ENCODE results near the gene ZNF343. TPM values are rescaled to one million over a fixed set of nuclear protein-coding genes. Genes with fewer than 3 reads are reported as not detected.

The ZNF343 gene
- total and polyA plus RNA-seq, 2 experiments from 2014 or later = 2.4 to 6.4 TPM

DNA sequence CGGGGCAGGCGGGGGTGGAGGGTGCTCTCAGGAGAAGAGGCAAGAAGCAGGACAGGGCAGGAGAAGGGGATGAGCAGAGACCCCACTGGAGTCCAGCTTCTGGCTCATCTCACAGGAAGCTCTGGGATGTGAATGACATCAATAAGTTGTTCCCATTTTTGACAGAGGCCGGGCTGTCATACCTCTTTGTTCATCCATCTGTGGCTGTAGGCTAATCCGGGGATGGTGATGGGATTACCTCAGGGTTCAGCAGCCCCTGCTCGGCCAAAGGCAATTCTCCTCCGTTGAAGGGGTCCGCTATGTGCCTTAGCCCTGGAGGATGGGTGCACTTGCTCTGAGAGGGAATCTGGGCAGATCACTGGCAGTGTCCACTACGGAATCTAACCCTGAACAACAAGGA lies 24.4 kb upstream of the ZNF343 start (continued):
- TF ChIP-seq, protein P1, sequence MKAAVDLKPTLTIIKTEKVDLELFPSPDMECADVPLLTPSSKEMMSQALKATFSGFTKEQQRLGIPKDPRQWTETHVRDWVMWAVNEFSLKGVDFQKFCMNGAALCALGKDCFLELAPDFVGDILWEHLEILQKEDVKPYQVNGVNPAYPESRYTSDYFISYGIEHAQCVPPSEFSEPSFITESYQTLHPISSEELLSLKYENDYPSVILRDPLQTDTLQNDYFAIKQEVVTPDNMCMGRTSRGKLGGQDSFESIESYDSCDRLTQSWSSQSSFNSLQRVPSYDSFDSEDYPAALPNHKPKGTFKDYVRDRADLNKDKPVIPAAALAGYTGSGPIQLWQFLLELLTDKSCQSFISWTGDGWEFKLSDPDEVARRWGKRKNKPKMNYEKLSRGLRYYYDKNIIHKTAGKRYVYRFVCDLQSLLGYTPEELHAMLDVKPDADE (IDR thresholded peaks at IDR 0.05) = no peak
- TF ChIP-seq CREB1 (CRISPR knock-in tag; IDR thresholded peaks at IDR 0.05; ENCODE audit: low read depth) (no peak), EZH2phosphoT487 (IDR thresholded peaks at IDR 0.05; ENCODE audit: unreplicated experiment) (no peak), NANOG (IDR thresholded peaks at IDR 0.05; ENCODE audit: borderline replicate concordance) (no peak), POLR2AphosphoS5 (IDR thresholded peaks at IDR 0.05; ENCODE audit: low read depth) (no peak), ZNF114 (CRISPR knock-in tag; IDR thresholded peaks at IDR 0.05) (no peak), ZNF331 (CRISPR knock-in tag; IDR thresholded peaks at IDR 0.05; ENCODE audit: low read depth) (no peak)
- TF ChIP-seq, protein P2, sequence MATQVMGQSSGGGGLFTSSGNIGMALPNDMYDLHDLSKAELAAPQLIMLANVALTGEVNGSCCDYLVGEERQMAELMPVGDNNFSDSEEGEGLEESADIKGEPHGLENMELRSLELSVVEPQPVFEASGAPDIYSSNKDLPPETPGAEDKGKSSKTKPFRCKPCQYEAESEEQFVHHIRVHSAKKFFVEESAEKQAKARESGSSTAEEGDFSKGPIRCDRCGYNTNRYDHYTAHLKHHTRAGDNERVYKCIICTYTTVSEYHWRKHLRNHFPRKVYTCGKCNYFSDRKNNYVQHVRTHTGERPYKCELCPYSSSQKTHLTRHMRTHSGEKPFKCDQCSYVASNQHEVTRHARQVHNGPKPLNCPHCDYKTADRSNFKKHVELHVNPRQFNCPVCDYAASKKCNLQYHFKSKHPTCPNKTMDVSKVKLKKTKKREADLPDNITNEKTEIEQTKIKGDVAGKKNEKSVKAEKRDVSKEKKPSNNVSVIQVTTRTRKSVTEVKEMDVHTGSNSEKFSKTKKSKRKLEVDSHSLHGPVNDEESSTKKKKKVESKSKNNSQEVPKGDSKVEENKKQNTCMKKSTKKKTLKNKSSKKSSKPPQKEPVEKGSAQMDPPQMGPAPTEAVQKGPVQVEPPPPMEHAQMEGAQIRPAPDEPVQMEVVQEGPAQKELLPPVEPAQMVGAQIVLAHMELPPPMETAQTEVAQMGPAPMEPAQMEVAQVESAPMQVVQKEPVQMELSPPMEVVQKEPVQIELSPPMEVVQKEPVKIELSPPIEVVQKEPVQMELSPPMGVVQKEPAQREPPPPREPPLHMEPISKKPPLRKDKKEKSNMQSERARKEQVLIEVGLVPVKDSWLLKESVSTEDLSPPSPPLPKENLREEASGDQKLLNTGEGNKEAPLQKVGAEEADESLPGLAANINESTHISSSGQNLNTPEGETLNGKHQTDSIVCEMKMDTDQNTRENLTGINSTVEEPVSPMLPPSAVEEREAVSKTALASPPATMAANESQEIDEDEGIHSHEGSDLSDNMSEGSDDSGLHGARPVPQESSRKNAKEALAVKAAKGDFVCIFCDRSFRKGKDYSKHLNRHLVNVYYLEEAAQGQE (IDR thresholded peaks at IDR 0.05; ENCODE audit: unreplicated experiment) = no peak
- TF ChIP-seq, protein P3, sequence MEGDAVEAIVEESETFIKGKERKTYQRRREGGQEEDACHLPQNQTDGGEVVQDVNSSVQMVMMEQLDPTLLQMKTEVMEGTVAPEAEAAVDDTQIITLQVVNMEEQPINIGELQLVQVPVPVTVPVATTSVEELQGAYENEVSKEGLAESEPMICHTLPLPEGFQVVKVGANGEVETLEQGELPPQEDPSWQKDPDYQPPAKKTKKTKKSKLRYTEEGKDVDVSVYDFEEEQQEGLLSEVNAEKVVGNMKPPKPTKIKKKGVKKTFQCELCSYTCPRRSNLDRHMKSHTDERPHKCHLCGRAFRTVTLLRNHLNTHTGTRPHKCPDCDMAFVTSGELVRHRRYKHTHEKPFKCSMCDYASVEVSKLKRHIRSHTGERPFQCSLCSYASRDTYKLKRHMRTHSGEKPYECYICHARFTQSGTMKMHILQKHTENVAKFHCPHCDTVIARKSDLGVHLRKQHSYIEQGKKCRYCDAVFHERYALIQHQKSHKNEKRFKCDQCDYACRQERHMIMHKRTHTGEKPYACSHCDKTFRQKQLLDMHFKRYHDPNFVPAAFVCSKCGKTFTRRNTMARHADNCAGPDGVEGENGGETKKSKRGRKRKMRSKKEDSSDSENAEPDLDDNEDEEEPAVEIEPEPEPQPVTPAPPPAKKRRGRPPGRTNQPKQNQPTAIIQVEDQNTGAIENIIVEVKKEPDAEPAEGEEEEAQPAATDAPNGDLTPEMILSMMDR (conservative IDR thresholded peaks at IDR 0.05; ENCODE audit: low read depth in 2 of 2) = no peak

DNA sequence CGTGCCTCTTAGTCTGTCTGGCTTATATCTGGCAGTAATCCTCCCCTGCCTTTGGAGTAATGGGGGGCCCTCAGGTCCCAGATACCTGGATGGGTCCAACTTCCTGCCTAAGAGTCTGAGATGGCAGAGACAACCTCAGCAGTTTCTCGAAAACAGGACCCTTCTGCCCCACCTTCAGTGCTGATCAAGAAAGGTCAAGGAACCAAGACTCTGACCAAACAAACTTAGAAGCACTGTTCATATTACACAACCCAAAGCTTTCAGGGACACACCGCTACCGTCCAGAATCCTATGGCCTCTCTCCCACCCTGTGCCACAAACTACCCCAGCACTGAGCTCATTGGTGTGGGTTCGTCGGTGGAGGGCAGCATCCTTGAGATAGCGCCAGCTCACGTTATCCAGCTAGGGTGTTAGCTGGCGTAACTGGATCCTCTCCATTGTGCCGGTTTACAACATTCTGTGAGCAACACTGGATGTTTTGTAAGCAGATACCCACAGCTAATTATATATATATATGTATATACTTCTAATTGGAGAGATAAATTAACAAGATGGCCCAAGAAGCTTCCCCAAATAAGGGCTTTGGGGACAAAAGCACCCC lies 20.1 kb upstream of the ZNF343 start:
- no peaks in the 10 kb centered on the region for H3K9me2 ChIP-seq (ENCODE audit: insufficient read depth)
- H3K27me3 ChIP-seq (ENCODE audit: insufficient read depth) = peaks cover 54% of the 10 kb centered on the region
- H3K4me1 ChIP-seq (ENCODE audit: insufficient read depth) = peaks cover under 1% of the 10 kb centered on the region; the same call in 1 of the 2 replicates
- H3K79me2 ChIP-seq (replicated peaks; ENCODE audit: insufficient read depth) = no peaks in the 10 kb centered on the region
- Mint-ChIP-seq H3K4me3 (no peak overlapping the region), H3K36me3 (ENCODE audit: low read depth) (no peaks in the 10 kb centered on the region), H3K27ac (no peak overlapping the region), H3K9me3 (no peaks in the 10 kb centered on the region), H3K27me3 (ENCODE audit: insufficient read depth, low read depth, poor library complexity) (peaks cover 36% of the 10 kb centered on the region), H3K4me1 (peaks cover 5% of the 10 kb centered on the region; the same call in 2 of the 3 replicates)
- no peaks in the 10 kb centered on the region; the same call in 1 of the 2 replicates for H4K20me1 ChIP-seq (replicated peaks; ENCODE audit: insufficient read depth)
- no peak for DNase-seq (ENCODE audit: low spot score)
- H3K36me3 ChIP-seq (ENCODE audit: insufficient read depth) = no peaks in the 10 kb centered on the region
- H2AFZ ChIP-seq = no peak overlapping the region
- no peak overlapping the region for H3K27ac ChIP-seq (ENCODE audit: low read depth)
- no peak overlapping the region for H3K4me3 ChIP-seq
- H3K4me2 ChIP-seq = no peak overlapping the region
- no peak for ATAC-seq
- H3F3A ChIP-seq (replicated peaks; ENCODE audit: low read depth) = no peaks in the 10 kb centered on the region
- TF ChIP-seq ZNF331 (CRISPR knock-in tag; IDR thresholded peaks at IDR 0.05; ENCODE audit: low read depth) (no peak), EZH2phosphoT487 (IDR thresholded peaks at IDR 0.05; ENCODE audit: unreplicated experiment) (no peak)
- TF ChIP-seq, protein P3 (conservative IDR thresholded peaks at IDR 0.05; ENCODE audit: low read depth in 2 of 2) = 0 out of 4 replicates have a peak, but pooled peaks of 1 of the 2 experiments have one; percentile 10
